GM23248 (cell line): ENCODE measurements around the gene KDM1A.

Experiments
- EZH2 ChIP-seq: fragments of 200-600 bp; sonication (generic); IDR thresholded peaks from 2 replicates; pipeline ENCODE4 v1.6.1; 2018; ENCODE audit warnings: antibody characterized with exemption, mild to moderate bottlenecking; ENCODE audit not compliant: insufficient read depth, poor library complexity, severe bottlenecking
- EZH2phosphoT487 ChIP-seq: fragments of 200-600 bp; sonication (generic); IDR thresholded peaks from 2 replicates; pipeline ENCODE4 v1.6.1; 2018; ENCODE audit warnings: antibody characterized with exemption, moderate library complexity, mild to moderate bottlenecking, low read depth; ENCODE audit not compliant: insufficient read depth

GRCh38 chr1:23027352-23027907 is 8.2 kb downstream of the KDM1A start:
- TF ChIP-seq EZH2, result no peak
- no peak for TF ChIP-seq EZH2phosphoT487
